ENCODE data around the gene CASKIN1.

DNA sequence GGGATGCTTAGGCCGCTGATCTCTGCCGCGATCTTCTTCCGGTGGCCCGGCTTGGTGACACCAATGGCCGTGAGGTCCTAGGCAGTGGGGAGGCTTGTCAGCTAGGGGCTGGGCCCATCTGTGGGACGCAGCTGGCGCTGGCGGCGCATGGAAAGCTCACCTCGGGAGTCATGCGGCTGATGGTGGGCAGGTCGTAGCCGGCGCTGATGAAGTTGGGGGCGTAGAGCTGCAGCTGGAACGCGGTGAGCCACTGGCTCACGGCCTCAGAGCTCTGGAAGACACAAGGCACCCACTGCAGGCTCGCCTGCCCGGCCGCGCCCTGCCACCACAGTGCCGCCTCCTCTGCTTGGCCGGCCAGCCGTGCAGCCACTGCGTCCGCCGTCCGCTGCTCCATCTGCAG, 12.7 kb downstream of the CASKIN1 start:
- TF ChIP-seq RAD21 (IDR thresholded peaks at IDR 0.05; ENCODE audit: low read depth) = no peak
- no peak for TF ChIP-seq EP300 (IDR thresholded peaks at IDR 0.05; ENCODE audit: borderline replicate concordance)
- no peak for TF ChIP-seq CREB1 (IDR thresholded peaks at IDR 0.05; ENCODE audit: low read depth)
- no peak for TF ChIP-seq ZBTB7A (IDR thresholded peaks at IDR 0.05; ENCODE audit: low read depth)
- TF ChIP-seq CEBPB (IDR thresholded peaks at IDR 0.05) = no peak
- TF ChIP-seq, protein P1, sequence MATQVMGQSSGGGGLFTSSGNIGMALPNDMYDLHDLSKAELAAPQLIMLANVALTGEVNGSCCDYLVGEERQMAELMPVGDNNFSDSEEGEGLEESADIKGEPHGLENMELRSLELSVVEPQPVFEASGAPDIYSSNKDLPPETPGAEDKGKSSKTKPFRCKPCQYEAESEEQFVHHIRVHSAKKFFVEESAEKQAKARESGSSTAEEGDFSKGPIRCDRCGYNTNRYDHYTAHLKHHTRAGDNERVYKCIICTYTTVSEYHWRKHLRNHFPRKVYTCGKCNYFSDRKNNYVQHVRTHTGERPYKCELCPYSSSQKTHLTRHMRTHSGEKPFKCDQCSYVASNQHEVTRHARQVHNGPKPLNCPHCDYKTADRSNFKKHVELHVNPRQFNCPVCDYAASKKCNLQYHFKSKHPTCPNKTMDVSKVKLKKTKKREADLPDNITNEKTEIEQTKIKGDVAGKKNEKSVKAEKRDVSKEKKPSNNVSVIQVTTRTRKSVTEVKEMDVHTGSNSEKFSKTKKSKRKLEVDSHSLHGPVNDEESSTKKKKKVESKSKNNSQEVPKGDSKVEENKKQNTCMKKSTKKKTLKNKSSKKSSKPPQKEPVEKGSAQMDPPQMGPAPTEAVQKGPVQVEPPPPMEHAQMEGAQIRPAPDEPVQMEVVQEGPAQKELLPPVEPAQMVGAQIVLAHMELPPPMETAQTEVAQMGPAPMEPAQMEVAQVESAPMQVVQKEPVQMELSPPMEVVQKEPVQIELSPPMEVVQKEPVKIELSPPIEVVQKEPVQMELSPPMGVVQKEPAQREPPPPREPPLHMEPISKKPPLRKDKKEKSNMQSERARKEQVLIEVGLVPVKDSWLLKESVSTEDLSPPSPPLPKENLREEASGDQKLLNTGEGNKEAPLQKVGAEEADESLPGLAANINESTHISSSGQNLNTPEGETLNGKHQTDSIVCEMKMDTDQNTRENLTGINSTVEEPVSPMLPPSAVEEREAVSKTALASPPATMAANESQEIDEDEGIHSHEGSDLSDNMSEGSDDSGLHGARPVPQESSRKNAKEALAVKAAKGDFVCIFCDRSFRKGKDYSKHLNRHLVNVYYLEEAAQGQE (IDR thresholded peaks at IDR 0.05; ENCODE audit: low read depth) = no peak
- no peak for TF ChIP-seq USF1 (IDR thresholded peaks at IDR 0.05)
- TF ChIP-seq, protein P2, sequence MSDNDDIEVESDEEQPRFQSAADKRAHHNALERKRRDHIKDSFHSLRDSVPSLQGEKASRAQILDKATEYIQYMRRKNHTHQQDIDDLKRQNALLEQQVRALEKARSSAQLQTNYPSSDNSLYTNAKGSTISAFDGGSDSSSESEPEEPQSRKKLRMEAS (IDR thresholded peaks at IDR 0.05) = no peak
- no peak for TF ChIP-seq EGR1 (IDR thresholded peaks at IDR 0.05)

Data from Ishikawa (cell line).